Nephron (organoid): Measurements from ENCODE around the gene HIGD1C.

ENCODE experiments used
- H3K27ac Mint-ChIP-seq, 3 experiments: 2 replicates each; pipeline ENCODE4 v1.8.0; 2020; ENCODE audit warnings: mixed read lengths in 3 of 3, mild to moderate bottlenecking in 2 of 3, moderate library complexity in 1 of 3
- H3K27me3 Mint-ChIP-seq: 2 replicates; pipeline ENCODE4 v1.8.0; 2021; ENCODE audit warnings: low read depth, mild to moderate bottlenecking, moderate library complexity, mixed read lengths
- H3K36me3 Mint-ChIP-seq: 2 replicates; pipeline ENCODE4 v1.8.0; 2020; ENCODE audit warnings: low read depth, mixed read lengths
- H3K4me1 Mint-ChIP-seq: 2 replicates; pipeline ENCODE4 v1.8.0; 2020; ENCODE audit warnings: mixed read lengths
- H3K4me3 Mint-ChIP-seq, 3 experiments: 2 replicates each; pipeline ENCODE4 v1.8.0; 2020; ENCODE audit warnings: mild to moderate bottlenecking in 3 of 3, mixed read lengths in 3 of 3, moderate library complexity in 2 of 3
- H3K9me3 Mint-ChIP-seq: 2 replicates; pipeline ENCODE4 v1.8.0; 2020; ENCODE audit warnings: mixed read lengths
- TF ChIP-seq, protein P1 (sequence below), 3 experiments: fragments of 200-600 bp; sonication (generic); IDR thresholded peaks; one replicate each; pipeline ENCODE4 v1.5.0; 2021; ENCODE audit warnings: antibody characterized with exemption in 3 of 3; ENCODE audit not compliant: unreplicated experiment in 3 of 3

HIGD1C gene

DNA sequence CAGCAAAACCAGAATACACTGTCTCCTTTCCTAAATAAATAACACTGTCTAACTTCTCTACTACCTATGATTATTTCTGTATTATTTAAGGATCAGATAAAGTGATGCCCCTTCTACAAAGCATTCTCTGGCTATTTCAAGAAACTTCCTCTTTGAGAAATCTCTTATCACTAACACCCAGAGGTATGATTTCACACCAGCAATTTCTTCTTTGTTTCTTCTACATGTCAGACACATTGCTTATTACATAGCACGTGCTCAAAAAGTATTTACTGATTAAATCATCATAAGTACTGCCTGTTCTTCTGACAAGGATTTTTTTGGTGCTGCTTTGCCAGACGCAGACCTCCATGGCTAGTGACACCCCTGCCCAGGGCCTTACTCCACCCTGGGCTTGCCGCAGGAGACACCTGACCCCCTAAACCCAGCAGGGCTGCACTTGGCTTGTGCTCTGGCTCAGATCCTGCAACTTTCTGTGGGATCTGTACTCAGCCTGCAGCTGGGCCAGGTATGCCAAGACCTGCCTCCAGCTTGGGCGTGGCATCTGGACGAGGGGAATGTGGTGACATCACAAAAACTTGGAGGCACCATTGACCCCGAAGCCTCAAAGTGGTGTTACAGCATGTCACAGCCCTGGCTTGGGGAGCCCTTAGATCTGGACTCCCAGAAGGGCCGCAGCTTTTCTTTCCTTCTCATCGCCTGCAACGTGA, 15.4 kb upstream of the HIGD1C start:
- Mint-ChIP-seq H3K9me3 (no peaks in the 10 kb centered on the region), H3K4me3 (no peak overlapping the region), H3K27ac (peak overlapping the region; percentile 1 to 69 (median 10)), H3K27me3 (no peaks in the 10 kb centered on the region), H3K4me1 (peaks cover 6% of the 10 kb centered on the region), H3K36me3 (peaks cover 6% of the 10 kb centered on the region)
- TF ChIP-seq, protein P1, sequence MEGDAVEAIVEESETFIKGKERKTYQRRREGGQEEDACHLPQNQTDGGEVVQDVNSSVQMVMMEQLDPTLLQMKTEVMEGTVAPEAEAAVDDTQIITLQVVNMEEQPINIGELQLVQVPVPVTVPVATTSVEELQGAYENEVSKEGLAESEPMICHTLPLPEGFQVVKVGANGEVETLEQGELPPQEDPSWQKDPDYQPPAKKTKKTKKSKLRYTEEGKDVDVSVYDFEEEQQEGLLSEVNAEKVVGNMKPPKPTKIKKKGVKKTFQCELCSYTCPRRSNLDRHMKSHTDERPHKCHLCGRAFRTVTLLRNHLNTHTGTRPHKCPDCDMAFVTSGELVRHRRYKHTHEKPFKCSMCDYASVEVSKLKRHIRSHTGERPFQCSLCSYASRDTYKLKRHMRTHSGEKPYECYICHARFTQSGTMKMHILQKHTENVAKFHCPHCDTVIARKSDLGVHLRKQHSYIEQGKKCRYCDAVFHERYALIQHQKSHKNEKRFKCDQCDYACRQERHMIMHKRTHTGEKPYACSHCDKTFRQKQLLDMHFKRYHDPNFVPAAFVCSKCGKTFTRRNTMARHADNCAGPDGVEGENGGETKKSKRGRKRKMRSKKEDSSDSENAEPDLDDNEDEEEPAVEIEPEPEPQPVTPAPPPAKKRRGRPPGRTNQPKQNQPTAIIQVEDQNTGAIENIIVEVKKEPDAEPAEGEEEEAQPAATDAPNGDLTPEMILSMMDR (IDR thresholded peaks at IDR 0.05; ENCODE audit: unreplicated experiment in 3 of 3): no peak

DNA sequence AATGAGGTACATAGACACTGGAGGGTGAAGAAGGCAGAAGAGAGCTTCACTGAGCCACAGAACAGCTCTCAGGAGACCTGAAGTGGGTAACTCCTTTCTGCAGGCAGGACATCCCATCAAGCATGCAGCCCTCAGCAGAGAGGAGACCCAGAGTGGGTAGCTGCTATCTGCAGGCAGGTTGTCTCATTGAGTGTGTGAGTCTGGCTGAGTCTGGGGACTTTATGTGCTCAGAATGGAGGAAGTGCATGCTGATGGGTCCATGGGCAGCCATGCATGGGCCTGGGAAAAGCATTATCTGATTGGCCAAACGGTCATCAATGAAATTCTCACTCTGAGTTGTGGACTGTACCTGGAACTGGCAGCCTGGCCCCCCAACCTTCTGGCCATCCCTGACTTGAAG, 14.7 kb upstream of the HIGD1C start:
- Mint-ChIP-seq H3K4me3 (no peak overlapping the region), H3K27me3 (no peaks in the 10 kb centered on the region), H3K9me3 (no peaks in the 10 kb centered on the region)

DNA sequence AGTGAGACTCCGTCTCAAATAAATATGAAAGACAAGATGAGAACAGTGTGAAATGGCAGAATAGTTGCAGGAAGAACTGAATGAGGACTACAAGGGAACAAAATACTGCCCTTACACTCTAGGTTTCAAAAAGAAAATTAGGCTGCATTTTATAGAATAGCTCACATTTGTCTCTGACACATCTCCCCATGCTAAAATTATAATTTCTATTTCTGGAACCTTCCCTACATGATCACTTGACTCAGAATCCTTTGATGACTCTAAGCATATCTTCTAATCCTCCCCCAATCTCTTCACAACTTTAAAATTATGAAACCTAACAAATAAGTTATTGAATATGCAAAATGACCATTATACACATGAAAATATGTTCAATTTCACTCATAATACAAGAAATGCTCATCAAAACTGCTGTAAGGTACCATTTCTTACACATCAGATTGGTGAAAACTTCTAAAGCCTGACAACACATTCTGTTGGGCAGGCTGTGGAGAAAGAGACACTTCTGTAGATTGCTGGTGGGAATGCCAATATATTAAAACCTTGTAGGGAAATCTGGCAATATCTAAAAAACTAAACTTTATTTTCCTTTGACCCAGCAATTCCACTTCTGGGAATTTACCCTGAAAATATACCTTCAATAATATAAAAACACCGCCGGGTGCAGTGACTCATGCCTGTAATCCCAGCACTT, 4.3 kb upstream of the HIGD1C start:
- peaks cover 6% of the 10 kb centered on the region for H3K4me1 Mint-ChIP-seq
- no peaks in the 10 kb centered on the region for H3K36me3 Mint-ChIP-seq
- H3K27ac Mint-ChIP-seq: no peak overlapping the region
- H3K27me3 Mint-ChIP-seq: no peaks in the 10 kb centered on the region
- H3K9me3 Mint-ChIP-seq: peaks cover 6% of the 10 kb centered on the region
- no peak overlapping the region for H3K4me3 Mint-ChIP-seq
- TF ChIP-seq, protein P1 (IDR thresholded peaks at IDR 0.05; ENCODE audit: unreplicated experiment in 3 of 3): no peak

More for the DNA sequence above, 14.7 kb upstream of the HIGD1C start:
- TF ChIP-seq, protein P1 (IDR thresholded peaks at IDR 0.05; ENCODE audit: unreplicated experiment in 3 of 3): no peak
- H3K27ac Mint-ChIP-seq: no peak overlapping the region
- H3K4me1 Mint-ChIP-seq: peaks cover 6% of the 10 kb centered on the region
- H3K36me3 Mint-ChIP-seq: peaks cover 3% of the 10 kb centered on the region

DNA sequence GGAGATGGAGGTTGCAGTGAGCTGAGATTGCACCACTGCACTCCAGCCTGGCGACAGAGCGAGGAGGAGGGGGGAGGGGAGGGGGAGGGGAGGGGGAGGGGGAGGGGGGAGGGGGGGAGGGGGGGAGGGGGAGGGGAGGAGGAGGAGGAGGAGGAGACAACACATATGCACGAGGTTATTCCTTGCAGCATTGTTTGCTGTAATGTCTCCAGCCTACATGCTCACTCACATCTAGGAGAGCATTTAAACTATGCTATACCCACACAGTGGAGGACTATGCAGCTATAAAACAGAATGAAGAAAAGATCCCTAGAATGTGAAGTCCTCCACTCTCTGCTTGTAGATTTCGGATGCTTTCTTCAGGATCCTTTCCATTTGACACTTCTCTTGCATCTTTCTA, 3.5 kb upstream of the HIGD1C start:
- H3K9me3 Mint-ChIP-seq: peaks cover 6% of the 10 kb centered on the region
- H3K4me1 Mint-ChIP-seq: peaks cover 6% of the 10 kb centered on the region

DNA sequence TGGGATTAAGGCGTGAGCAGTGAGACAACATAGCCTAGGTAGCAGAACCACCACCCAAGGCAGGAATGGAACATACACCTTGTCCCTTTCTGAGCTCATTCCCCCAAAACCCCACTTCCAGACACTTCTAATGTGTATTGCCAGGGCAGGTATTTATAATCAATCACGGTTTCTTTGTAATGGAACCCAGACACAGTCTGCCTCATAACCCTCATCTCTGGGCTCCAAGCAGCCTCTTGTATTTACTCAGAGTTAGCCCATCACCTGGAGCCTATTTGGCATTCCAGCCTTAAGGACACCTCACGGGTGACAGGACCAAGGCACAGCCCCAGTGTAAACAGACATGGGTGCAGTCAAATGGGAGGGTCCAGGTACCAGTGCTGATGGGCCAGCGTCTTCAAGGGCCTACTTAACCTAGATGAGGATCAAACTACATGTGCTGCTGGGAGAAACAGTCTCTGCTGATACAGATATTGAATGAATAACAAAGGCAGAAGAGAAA, 2.5 kb upstream of the HIGD1C start:
- H3K9me3 Mint-ChIP-seq: peaks cover 6% of the 10 kb centered on the region
- no peaks in the 10 kb centered on the region for H3K27me3 Mint-ChIP-seq
- H3K27ac Mint-ChIP-seq: no peak overlapping the region
- H3K36me3 Mint-ChIP-seq: no peaks in the 10 kb centered on the region
- H3K4me1 Mint-ChIP-seq: peaks cover 6% of the 10 kb centered on the region
- H3K4me3 Mint-ChIP-seq: no peak overlapping the region
- TF ChIP-seq, protein P1 (IDR thresholded peaks at IDR 0.05; ENCODE audit: unreplicated experiment in 3 of 3): no peak

More for the DNA sequence above, 3.5 kb upstream of the HIGD1C start:
- no peak overlapping the region for H3K27ac Mint-ChIP-seq
- H3K36me3 Mint-ChIP-seq: no peaks in the 10 kb centered on the region
- no peaks in the 10 kb centered on the region for H3K27me3 Mint-ChIP-seq
- no peak overlapping the region for H3K4me3 Mint-ChIP-seq
- TF ChIP-seq, protein P1 (IDR thresholded peaks at IDR 0.05; ENCODE audit: unreplicated experiment in 3 of 3): no peak
